DND-41 (cell line): ENCODE measurements around the gene MYO5C.

Source experiments
- ATAC-seq: fragments of 200-7000 bp; cut with Tn5 transposase; 3 replicates; pipeline ENCODE4 v1.9.1; 2021; ENCODE audit warnings: low read depth; ENCODE audit not compliant: insufficient read depth
- DNase-seq: peaks from one replicate; pipeline ENCODE4 v3.0.0-alpha.2; 2020
- H2AFZ ChIP-seq: 2 replicates; pipeline ENCODE4 v1.6.0; 2012; ENCODE audit warnings: low read depth, low read length
- H3K27ac ChIP-seq: 2 replicates; pipeline ENCODE4 v1.5.1; 2012; ENCODE audit warnings: low read length, inconsistent platforms
- H3K27me3 ChIP-seq: fragments of 200-600 bp; sonication (generic); 2 replicates; pipeline ENCODE4 v1.6.0; 2012; ENCODE audit warnings: low read length, mild to moderate bottlenecking, inconsistent platforms; ENCODE audit not compliant: insufficient read depth, poor library complexity
- H3K36me3 ChIP-seq: 2 replicates; pipeline ENCODE4 v1.5.1; 2012; ENCODE audit warnings: low read length, inconsistent platforms; ENCODE audit not compliant: insufficient read depth
- H3K4me1 ChIP-seq: 2 replicates; pipeline ENCODE4 v1.5.1; 2012; ENCODE audit warnings: mild to moderate bottlenecking, low read length; ENCODE audit not compliant: insufficient read depth
- H3K4me2 ChIP-seq: 2 replicates; pipeline ENCODE4 v1.6.0; 2012; ENCODE audit warnings: mild to moderate bottlenecking, moderate library complexity, low read length, inconsistent platforms; ENCODE audit not compliant: insufficient read depth
- H3K4me3 ChIP-seq, 2 experiments: fragments of 200-600 bp in 1 of 2; shearing (Covaris generic) in 1 of 2; 2 replicates each; pipeline ENCODE4 v1.5.1; 2012 to 2016; ENCODE audit warnings: inconsistent platforms in 2 of 2, low read length in 2 of 2, mild to moderate bottlenecking in 2 of 2, low read depth in 1 of 2, moderate library complexity in 1 of 2
- H3K79me2 ChIP-seq: 2 replicates; pipeline ENCODE4 v1.6.0; 2012; ENCODE audit warnings: low read length, inconsistent platforms; ENCODE audit not compliant: insufficient read depth
- H3K9ac ChIP-seq: 2 replicates; pipeline ENCODE4 v1.6.0; 2012; ENCODE audit warnings: low read depth, mild to moderate bottlenecking, inconsistent platforms, low read length, moderate library complexity
- H3K9me3 ChIP-seq: 2 replicates; pipeline ENCODE4 v1.5.1; 2012; ENCODE audit warnings: low read length, moderate library complexity, mild to moderate bottlenecking, inconsistent platforms; ENCODE audit not compliant: insufficient read depth, severe bottlenecking
- H4K20me1 ChIP-seq: 2 replicates; pipeline ENCODE4 v1.6.0; 2012; ENCODE audit warnings: low read length; ENCODE audit not compliant: insufficient read depth
- CTCF ChIP-seq: IDR thresholded peaks from 2 replicates; pipeline ENCODE4 v1.5.1; 2012; ENCODE audit warnings: borderline replicate concordance, low read length, moderate library complexity, mild to moderate bottlenecking; ENCODE audit not compliant: poor library complexity, severe bottlenecking; ENCODE audit errors: extremely low read depth
- EZH2 ChIP-seq: IDR thresholded peaks from 3 replicates; pipeline ENCODE4 v1.6.1; 2012; ENCODE audit warnings: borderline replicate concordance, low read depth, mild to moderate bottlenecking, moderate library complexity, low read length, inconsistent platforms; ENCODE audit not compliant: severe bottlenecking

MYO5C gene

DNA sequence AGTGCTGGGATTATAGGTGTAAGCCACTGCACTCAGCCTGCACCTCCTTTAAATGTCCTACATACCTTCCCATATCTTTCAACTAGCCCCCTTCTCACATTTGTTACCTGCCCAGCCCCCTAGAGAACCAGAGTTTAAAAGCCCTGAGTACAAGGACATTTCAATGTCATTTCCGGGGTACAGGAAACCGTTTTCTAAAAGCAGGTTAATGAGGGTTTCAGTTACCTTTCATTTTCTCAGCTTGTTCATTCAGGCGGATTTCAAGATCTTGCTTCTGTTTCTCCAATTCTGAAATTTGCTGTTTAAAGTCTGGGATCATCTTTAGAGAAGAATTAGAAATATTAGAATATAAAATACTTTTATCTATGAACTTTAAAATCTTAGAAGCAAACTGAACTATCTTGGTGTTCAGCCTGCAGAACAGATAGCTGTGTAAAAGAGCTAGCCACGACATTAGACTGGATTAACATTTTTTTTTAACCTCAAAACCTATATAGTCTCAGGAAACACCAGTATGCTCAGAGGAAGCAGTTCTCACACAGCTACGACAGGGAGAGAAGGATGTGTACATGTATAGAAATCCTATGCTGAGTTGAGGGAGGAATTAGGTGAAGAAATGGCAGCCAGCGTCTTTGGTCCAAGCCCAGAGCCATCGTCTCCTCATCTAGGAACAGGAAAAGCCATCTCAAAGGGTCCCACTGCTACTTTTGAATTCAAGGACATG is 74.5 kb downstream of the MYO5C start:
- H3K27ac ChIP-seq, result peak overlapping the region; percentile 71
- TF ChIP-seq EZH2, result no peak
- no peak for TF ChIP-seq CTCF
- no peak overlapping the region; a peak in 1 of 4 replicates for H3K4me3 ChIP-seq
- peak overlapping the region; percentile 54 for H3K4me2 ChIP-seq
- DNase-seq (peak; percentile 17), ATAC-seq (peak; percentile 78)
- peaks cover 22% of the 10 kb centered on the region for H3K4me1 ChIP-seq
- H4K20me1 ChIP-seq, result no peaks in the 10 kb centered on the region
- H3K9me3 ChIP-seq, result no peaks in the 10 kb centered on the region
- H2AFZ ChIP-seq, result peak overlapping the region; percentile 65
- H3K9ac ChIP-seq, result peak overlapping the region; percentile 19; the same call in 1 of the 2 replicates
- no peaks in the 10 kb centered on the region for H3K36me3 ChIP-seq
- H3K27me3 ChIP-seq, result no peaks in the 10 kb centered on the region
- H3K79me2 ChIP-seq, result no peaks in the 10 kb centered on the region

GRCh38 chr15:52220251-52220650 is 75.4 kb downstream of the MYO5C start:
- ATAC-seq, result no peak

GRCh38 chr15:52218816-52219215 is 76.8 kb downstream of the MYO5C start:
- DNase-seq (no peak), ATAC-seq (no peak)
- Histone ChIP-seq H3K79me2 (no peaks in the 10 kb centered on the region), H3K36me3 (no peaks in the 10 kb centered on the region), H3K27ac (no peak overlapping the region), H3K4me1 (peaks cover 22% of the 10 kb centered on the region), H3K9me3 (no peaks in the 10 kb centered on the region), H3K9ac (no peak overlapping the region), H3K4me3 (no peak overlapping the region), H2AFZ (no peak overlapping the region), H3K27me3 (no peaks in the 10 kb centered on the region), H4K20me1 (no peaks in the 10 kb centered on the region), H3K4me2 (no peak overlapping the region)
- TF ChIP-seq EZH2 (no peak), CTCF (no peak)

More at GRCh38 chr15:52220251-52220650, 75.4 kb downstream of the MYO5C start:
- H3K27me3 ChIP-seq, result no peaks in the 10 kb centered on the region
- H3K4me1 ChIP-seq, result peaks cover 22% of the 10 kb centered on the region
- no peak overlapping the region for H2AFZ ChIP-seq
- H3K27ac ChIP-seq, result peak overlapping the region; percentile 71; the same call in 1 of the 2 replicates
- H3K4me3 ChIP-seq, result no peak overlapping the region
- no peak for DNase-seq
- no peaks in the 10 kb centered on the region for H3K9me3 ChIP-seq
- no peaks in the 10 kb centered on the region for H3K36me3 ChIP-seq
- no peak for TF ChIP-seq CTCF
- TF ChIP-seq EZH2, result no peak
- H3K4me2 ChIP-seq, result no peak overlapping the region
- H4K20me1 ChIP-seq, result no peaks in the 10 kb centered on the region
- H3K79me2 ChIP-seq, result no peaks in the 10 kb centered on the region
- H3K9ac ChIP-seq, result no peak overlapping the region
